ENCODE measurements around the gene SLC4A3. TPM values are rescaled to one million over a fixed set of nuclear protein-coding genes. Genes with fewer than 3 reads are reported as not detected.

Gene SLC4A3
- total RNA-seq, 1 donor from 2014 or later = 13.5 TPM

- Histone ChIP-seq H3K4me3 (no peak overlapping the region), H3K36me3 (peaks cover 0 to 40% of the 10 kb centered on the region in 2 donors), H3K27ac (no peak overlapping the region), H3K27me3 (no peaks in the 10 kb centered on the region), H3K4me1 (no peaks in the 10 kb centered on the region), H3K9me3 (no peaks in the 10 kb centered on the region)
- intact Hi-C loops (cut with DNase I) = no loop called here
- DNase-seq (ENCODE audit: extremely low spot score in 2 of 2) = no peak
- TF ChIP-seq POLR2AphosphoS5 (IDR thresholded peaks at IDR 0.05; ENCODE audit: insufficient read depth in 1 of 2, low read depth in 1 of 2) (no peak), POLR2A (IDR thresholded peaks at IDR 0.05) (no peak), CTCF (IDR thresholded peaks at IDR 0.05) (no peak)
Observed at GRCh38 chr2:219609149-219609750, 18.2 kb upstream of the SLC4A3 start.

GRCh38 chr2:219611306-219611705 lies 16.1 kb upstream of the SLC4A3 start:
- no peak overlapping the region for H3K27ac ChIP-seq
- peaks cover 0 to 45% of the 10 kb centered on the region in 2 donors for H3K36me3 ChIP-seq
- H3K27me3 ChIP-seq = no peaks in the 10 kb centered on the region
- intact Hi-C loops (cut with DNase I) = no loop called here
- TF ChIP-seq POLR2AphosphoS5 (IDR thresholded peaks at IDR 0.05; ENCODE audit: insufficient read depth in 1 of 2, low read depth in 1 of 2) (no peak), POLR2A (IDR thresholded peaks at IDR 0.05) (no peak), CTCF (IDR thresholded peaks at IDR 0.05) (no peak)
- H3K4me1 ChIP-seq = no peaks in the 10 kb centered on the region
- no peak overlapping the region for H3K4me3 ChIP-seq
- no peak for DNase-seq (ENCODE audit: extremely low spot score in 2 of 2)
- H3K9me3 ChIP-seq = no peaks in the 10 kb centered on the region

- Histone ChIP-seq H3K9me3 (no peaks in the 10 kb centered on the region), H3K27me3 (no peaks in the 10 kb centered on the region), H3K4me1 (no peaks in the 10 kb centered on the region), H3K4me3 (no peak overlapping the region), H3K36me3 (peaks cover 0 to 38% of the 10 kb centered on the region in 2 donors), H3K27ac (no peak overlapping the region)
- no peak for TF ChIP-seq POLR2A (IDR thresholded peaks at IDR 0.05)
- no peak for TF ChIP-seq POLR2AphosphoS5 (IDR thresholded peaks at IDR 0.05; ENCODE audit: insufficient read depth in 1 of 2, low read depth in 1 of 2)
- no peak for TF ChIP-seq CTCF (IDR thresholded peaks at IDR 0.05)
- DNase-seq (ENCODE audit: extremely low spot score in 2 of 2) = no peak
- intact Hi-C loops (cut with DNase I) = no loop called here
Observed at GRCh38 chr2:219611866-219612576, 15.4 kb upstream of the SLC4A3 start.

- peaks cover 0 to 31% of the 10 kb centered on the region in 2 donors for H3K36me3 ChIP-seq
- intact Hi-C loops (cut with DNase I) = no loop called here
- H3K27me3 ChIP-seq = no peaks in the 10 kb centered on the region
- H3K27ac ChIP-seq = no peak overlapping the region
- no peak for DNase-seq (ENCODE audit: extremely low spot score in 2 of 2)
- H3K9me3 ChIP-seq = no peaks in the 10 kb centered on the region
- no peaks in the 10 kb centered on the region for H3K4me1 ChIP-seq
- no peak overlapping the region for H3K4me3 ChIP-seq
- TF ChIP-seq POLR2AphosphoS5 (IDR thresholded peaks at IDR 0.05; ENCODE audit: insufficient read depth in 1 of 2, low read depth in 1 of 2) = no peak
- no peak for TF ChIP-seq CTCF (IDR thresholded peaks at IDR 0.05)
- TF ChIP-seq POLR2A (IDR thresholded peaks at IDR 0.05) = no peak
Observed at GRCh38 chr2:219612577-219613286, 14.7 kb upstream of the SLC4A3 start.

Data from vagina (tissue), 2 donors.